GM21576 (cell line): Measurements from ENCODE around the gene SALL3.

Experiments used
- ATAC-seq: cut with Tn5 transposase; IDR thresholded peaks from one replicate; pipeline ENCODE4 v1.9.1; 2021; ENCODE audit warnings: mild to moderate bottlenecking, moderate library complexity; ENCODE audit not compliant: unreplicated experiment

The SALL3 gene

DNA sequence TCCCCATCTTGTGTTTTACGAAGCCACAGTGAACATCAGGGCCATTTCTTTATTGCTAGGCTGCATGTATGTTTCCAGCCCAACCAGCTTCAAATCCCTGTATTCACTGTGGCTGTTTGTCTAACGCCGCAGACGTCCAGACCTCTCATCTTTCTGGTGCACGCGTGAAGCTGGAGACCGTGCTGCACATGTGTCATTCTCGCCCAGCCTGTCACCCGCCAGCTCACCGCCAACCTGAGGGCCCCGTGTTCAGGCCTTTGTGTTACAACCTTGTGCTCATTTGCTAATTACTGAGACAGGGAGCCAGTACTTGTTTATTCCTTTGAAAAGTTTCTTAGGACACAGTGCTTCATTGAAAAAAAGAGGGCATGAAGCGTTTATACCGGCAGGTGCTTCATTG lies 21.4 kb downstream of the SALL3 start:
- ATAC-seq, result no peak

- no peak for ATAC-seq
Measured at GRCh38 chr18:79005653-79006052, 26.0 kb downstream of the SALL3 start.

DNA sequence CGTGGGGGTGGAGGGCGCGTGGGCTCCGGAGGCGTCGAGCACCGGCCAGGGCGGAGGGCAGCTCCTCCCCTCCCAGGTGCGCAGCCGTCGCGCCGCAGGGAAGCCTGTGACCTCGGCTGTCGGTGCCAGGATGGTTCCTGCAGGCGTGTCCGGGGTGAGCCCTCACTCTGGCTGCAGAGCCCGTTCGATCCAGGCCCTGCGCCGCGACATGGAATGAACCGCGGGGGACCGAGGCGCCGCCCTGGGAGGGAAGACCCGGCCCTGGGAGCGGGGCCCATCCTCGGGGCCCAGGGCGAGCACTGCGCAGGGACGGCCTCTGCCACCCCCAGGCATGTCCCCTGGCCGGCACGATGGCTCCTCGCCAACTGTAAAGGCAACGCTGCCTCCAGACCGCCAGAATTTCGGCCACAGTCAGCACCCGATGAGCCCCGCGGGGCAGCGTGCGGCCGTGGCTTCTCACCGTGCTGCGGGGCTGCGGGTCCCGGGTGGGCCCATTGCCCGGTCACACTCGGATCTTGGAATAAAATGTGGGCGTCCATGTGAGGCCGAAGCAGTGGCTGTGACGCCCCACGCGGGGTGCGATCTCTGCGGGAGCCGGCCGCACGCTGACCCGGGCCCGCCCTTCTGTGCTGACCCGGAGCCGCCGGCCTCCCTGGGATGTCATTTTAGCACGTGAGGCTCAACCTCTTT lies 26.6 kb downstream of the SALL3 start:
- no peak for ATAC-seq

DNA sequence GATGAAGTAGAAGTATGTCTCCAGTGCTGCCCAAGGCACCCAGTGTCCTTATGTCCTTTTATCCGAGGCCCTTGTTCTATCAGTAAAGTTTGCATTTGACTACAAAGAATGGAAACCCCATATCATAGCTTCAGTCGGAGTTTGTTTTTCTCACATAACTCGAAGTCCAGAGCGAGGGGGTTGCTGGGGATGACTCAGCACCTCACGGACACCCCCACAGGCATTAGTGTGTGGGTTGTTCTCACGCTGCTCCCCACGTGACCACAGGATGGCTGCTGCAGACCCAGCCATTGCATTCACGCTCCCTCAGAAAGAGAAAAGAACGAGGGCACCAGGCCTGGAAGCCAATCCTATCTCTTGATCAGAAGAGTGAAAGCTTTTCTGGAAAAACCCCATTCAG lies 27.8 kb downstream of the SALL3 start:
- ATAC-seq, result no peak

DNA sequence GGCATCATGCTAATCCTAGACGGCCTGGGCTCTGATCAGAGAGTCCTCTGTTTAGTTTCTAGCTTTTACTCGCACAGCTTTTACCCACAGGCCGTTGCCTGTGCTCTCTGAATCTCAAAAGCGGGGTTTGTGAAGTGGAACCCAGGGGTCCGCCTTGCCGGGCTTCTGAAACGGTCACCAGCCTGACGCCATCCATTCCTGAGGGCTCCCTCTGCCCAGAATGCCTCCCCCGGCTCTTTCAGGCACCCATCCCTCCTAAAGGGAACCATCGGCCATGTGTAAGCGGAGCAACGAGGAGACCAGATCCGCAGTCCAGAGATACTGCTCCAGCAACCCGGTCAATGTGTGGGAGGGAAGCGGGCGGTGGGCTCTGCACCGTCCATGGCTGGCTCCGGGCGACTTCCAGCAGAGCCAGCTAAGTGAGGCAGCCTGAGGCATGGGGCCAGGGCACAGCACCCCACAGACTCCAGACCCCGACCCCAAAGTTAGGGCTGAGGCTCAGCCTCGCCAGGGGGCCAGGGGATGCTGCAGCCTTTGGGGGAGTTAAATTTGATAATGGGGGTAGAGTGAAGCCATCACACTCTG lies 28.8 kb downstream of the SALL3 start:
- no peak for ATAC-seq

DNA sequence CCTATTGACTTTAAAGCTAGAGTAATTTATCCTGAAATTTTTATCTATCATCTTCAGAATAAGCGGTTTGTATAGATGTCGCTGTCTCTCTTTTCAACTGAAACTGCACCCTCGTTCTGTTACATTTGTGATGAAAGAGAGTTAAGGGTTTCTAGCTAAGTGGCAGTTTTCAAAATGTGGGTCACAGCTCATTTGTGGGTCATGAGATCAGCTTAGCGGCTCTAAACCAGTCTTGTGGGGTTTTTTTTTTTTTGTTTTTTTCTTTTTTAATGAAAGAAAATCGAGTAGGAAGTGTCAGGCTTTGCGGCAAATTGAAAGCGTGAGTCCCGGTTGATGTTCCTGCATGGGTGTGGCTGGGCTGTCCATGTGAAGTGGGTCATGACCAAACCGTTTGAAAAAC lies 31.2 kb downstream of the SALL3 start:
- ATAC-seq, result no peak

GRCh38 chr18:79011300-79011870 lies 31.8 kb downstream of the SALL3 start:
- no peak for ATAC-seq

GRCh38 chr18:79013869-79014268 lies 34.3 kb downstream of the SALL3 start:
- ATAC-seq, result no peak

GRCh38 chr18:79018911-79019310 lies 39.3 kb downstream of the SALL3 start:
- no peak for ATAC-seq

- ATAC-seq, result no peak
Measured at GRCh38 chr18:79019881-79020280, 40.3 kb downstream of the SALL3 start.

- no peak for ATAC-seq
Measured at GRCh38 chr18:79022603-79023002, 43.0 kb downstream of the SALL3 start.

DNA sequence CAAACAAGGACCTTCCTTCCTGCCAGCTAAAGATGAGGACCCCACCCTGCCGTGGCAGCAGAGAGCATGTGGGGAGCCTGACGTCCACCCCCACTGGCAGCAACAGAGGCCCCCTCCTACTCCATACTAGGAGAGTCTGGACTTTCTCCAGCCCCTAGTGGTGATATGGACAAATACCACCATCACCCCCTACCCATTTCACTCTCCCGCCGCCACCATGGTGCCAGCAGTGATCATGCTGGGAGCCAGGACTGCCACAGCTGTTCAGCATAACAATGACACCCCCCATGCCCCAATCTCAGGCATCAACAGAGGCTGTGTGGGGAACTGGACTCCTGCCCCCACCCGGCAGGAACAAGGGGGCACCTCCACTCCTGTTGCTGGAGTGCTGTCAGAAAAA lies 46.9 kb downstream of the SALL3 start:
- ATAC-seq, result no peak

DNA sequence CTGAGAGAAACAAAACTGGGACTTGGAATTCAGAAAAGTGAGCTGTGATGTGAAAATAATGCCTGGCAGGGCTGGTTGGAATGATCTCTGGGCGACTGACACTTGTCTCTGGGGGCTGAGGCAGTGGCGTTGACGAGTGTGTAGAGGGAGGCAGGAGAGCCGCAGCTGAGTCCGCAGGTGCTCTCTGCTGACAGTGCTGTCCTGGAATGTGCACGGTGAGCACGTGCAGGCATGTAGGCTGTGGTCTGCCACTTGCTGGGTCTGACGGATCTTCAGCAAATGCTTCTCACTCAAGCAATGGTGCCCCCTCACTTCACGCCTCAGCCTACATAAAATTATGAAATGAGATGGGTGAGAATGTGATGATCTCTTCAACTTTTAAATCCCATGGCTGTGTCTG lies 51.1 kb downstream of the SALL3 start:
- ATAC-seq, result no peak

- no peak for ATAC-seq
Measured at GRCh38 chr18:79042276-79042675, 62.7 kb downstream of the SALL3 start.

DNA sequence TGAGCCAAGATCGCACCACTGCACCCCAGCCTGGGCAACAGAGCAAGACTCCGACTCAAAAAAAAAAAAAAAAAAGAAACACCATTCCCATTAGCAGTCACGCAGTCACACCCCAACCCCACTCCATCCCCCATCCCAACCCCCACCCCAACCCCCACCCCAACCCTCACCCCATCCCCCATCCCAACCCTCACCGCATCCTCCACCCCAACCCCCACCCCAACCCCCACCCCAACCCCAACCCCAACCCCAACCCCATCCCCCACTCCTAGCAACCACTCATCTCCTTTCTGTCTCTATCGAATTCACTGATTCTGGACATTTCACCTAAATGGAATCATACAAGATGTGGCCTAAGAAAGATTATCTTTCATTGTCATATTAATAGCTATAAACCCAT lies 63.7 kb downstream of the SALL3 start:
- ATAC-seq, result no peak

GRCh38 chr18:79046522-79046921 lies 66.9 kb downstream of the SALL3 start:
- no peak for ATAC-seq

- no peak for ATAC-seq
Measured at GRCh38 chr18:79047556-79048244, 68.1 kb downstream of the SALL3 start.

DNA sequence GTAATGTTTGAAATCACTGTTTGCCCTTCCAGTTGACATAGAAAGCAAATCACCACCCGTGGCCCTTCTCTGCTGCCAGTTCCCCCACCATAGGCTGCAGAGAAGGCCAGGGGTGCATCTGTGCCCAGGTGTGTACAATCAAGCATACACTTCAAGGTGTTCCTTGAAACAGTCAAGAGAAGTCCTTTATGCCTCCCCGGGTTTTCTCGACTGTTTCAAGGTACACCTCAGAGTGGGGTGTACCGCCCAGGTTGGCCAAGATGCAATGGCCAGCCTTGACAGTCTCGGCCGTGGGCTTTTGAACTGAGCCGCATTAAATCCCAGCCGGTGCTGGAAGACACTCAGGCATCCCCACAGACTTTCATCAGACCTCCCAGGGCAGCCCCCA lies 68.6 kb downstream of the SALL3 start:
- ATAC-seq, result no peak

DNA sequence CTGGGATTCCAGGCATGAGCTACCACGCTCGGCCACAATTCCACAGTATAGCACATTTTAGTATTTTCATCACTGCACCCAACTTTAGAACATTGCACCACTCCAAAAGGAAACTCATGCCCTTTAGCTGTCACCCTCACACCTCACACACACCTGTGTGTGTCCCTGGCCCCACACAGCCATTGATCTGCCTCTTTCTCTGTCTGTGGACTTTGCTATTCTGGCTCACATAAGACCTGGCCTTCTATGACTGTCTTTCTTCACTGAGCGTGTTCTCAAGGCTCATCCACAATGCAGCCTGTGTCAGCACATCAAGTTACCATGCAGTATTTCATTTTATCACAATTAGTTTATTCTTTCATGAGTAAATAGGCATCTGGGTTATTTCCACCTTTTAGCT lies 69.9 kb downstream of the SALL3 start:
- no peak for ATAC-seq
